Motor neuron (in vitro differentiated cells): ENCODE measurements around the gene ZNF595. TPM values are rescaled to one million over a fixed set of nuclear protein-coding genes. Genes with fewer than 3 reads are reported as not detected.

ENCODE experiments used
- total RNA-seq, 8 experiments: library from RNA; unstranded; fragments of 300-600 nt; gene quantifications; 2 replicates each; pipeline versions ENCODE4 v1.2.3 to v1.2.4, GENCODE V29; 2022

The ZNF595 gene
- total RNA-seq, 8 experiments from 2014 or later = 4.6 to 62.8 (median 12.7) TPM

Other genes starting within 250 kb of the ZNF595 start
- 10 to 100 TPM in 1 of 8 experiments, 1 to 10 TPM in 7; 5.4 to 12.5 (median 7.9) TPM for gene ZNF718, start 71.2 kb downstream of the ZNF595 start, total RNA-seq